Endodermal cell (in vitro differentiated cells): ENCODE measurements around the gene CLEC17A. TPM values are rescaled to one million over a fixed set of nuclear protein-coding genes. Genes with fewer than 3 reads are reported as not detected.
"Not testable (repeated sequence)": the region's sequence is repeated elsewhere in the genome, so short reads cannot be mapped to it uniquely, and the experiment has no call there.

ENCODE experiments used
- DNase-seq: peaks from one replicate; pipeline ENCODE4 v3.0.0-alpha.2; 2017
- H3K27ac ChIP-seq: 2 replicates; pipeline ENCODE4 v1.5.1; 2013; ENCODE audit warnings: mild to moderate bottlenecking, low read depth, low read length, moderate library complexity
- H3K27me3 ChIP-seq: 2 replicates; pipeline ENCODE4 v1.6.1; 2013; ENCODE audit warnings: mild to moderate bottlenecking, low read length, moderate library complexity; ENCODE audit not compliant: insufficient read depth, control insufficient read depth, poor library complexity, severe bottlenecking
- H3K36me3 ChIP-seq: 2 replicates; pipeline ENCODE4 v1.7.0; 2013; ENCODE audit warnings: mild to moderate bottlenecking, low read length, moderate library complexity; ENCODE audit not compliant: control insufficient read depth, insufficient read depth
- H3K4me1 ChIP-seq: one replicate; pipeline ENCODE4 v1.7.0; 2013; ENCODE audit warnings: low read length; ENCODE audit not compliant: control insufficient read depth, insufficient read depth
- H3K4me3 ChIP-seq: 2 replicates; pipeline ENCODE4 v1.5.1; 2013; ENCODE audit warnings: mild to moderate bottlenecking, low read length, moderate library complexity
- H3K9ac ChIP-seq: 2 replicates; pipeline ENCODE4 v1.6.1; 2013; ENCODE audit warnings: mild to moderate bottlenecking, low read length, moderate library complexity; ENCODE audit not compliant: poor library complexity, severe bottlenecking; ENCODE audit errors: extremely low read depth
- H3K9me3 ChIP-seq: 2 replicates; pipeline ENCODE4 v1.6.1; 2013; ENCODE audit warnings: mild to moderate bottlenecking, low read length, moderate library complexity; ENCODE audit not compliant: control insufficient read depth
- H3K27ac Mint-ChIP-seq: 2 replicates; pipeline ENCODE4 v1.8.0; 2020; ENCODE audit warnings: mixed read lengths
- H3K27me3 Mint-ChIP-seq: 2 replicates; pipeline ENCODE4 v1.8.0; 2021; ENCODE audit warnings: mild to moderate bottlenecking, mixed read lengths; ENCODE audit not compliant: insufficient read depth
- H3K36me3 Mint-ChIP-seq: 2 replicates; pipeline ENCODE4 v1.8.0; 2020; ENCODE audit warnings: low read depth, mixed read lengths
- H3K4me1 Mint-ChIP-seq: 2 replicates; pipeline ENCODE4 v1.8.0; 2020; ENCODE audit warnings: mixed read lengths
- H3K4me3 Mint-ChIP-seq: 2 replicates; pipeline ENCODE4 v1.8.0; 2020; ENCODE audit warnings: mild to moderate bottlenecking, moderate library complexity, mixed read lengths
- H3K9me3 Mint-ChIP-seq: 2 replicates; pipeline ENCODE4 v1.8.0; 2020; ENCODE audit warnings: mild to moderate bottlenecking, mixed read lengths
- CTCF ChIP-seq: fragments of 200-600 bp; sonication (generic); conservative IDR thresholded peaks from 2 replicates; pipeline ENCODE4 v1.5.0; 2021; ENCODE audit warnings: antibody characterized with exemption, mild to moderate bottlenecking
- WGBS, 2 experiments: methylation state at CpG; one replicate each; pipeline versions ENCODE4 v1.1.5 to v1.1.7; 2013; ENCODE audit warnings: missing lambda C conversion rate in 2 of 2, mixed read lengths in 1 of 2; ENCODE audit not compliant: insufficient coverage in 1 of 2, insufficient read length in 1 of 2; 5-methylcytosine and 5-hydroxymethylcytosine counted together
- total RNA-seq, 2 donors: library from RNA; stranded (reverse); fragmentation: NEBNext Ultra II Directional in 1 of 2; extraction: Animal tissue kit (Norgen Biotek cat#: 25700) in 1 of 2; gene quantifications; 2 replicates in 1 of 2; 3 replicates in 1 of 2; pipeline ENCODE4 v1.2.1, GENCODE V29; 2021

Gene CLEC17A
- total RNA-seq, 2 donors from 2014 or later, result not detected

GRCh38 chr19:14563989-14564651 is 18.8 kb upstream of the CLEC17A start:
- 93 to 100% methylated on average over 3 to 16 of the region's 33 CpGs for WGBS, 2 experiments
- H3K27me3 ChIP-seq, result no peaks in the 10 kb centered on the region

GRCh38 chr19:14564652-14565297 is 18.1 kb upstream of the CLEC17A start:
- H3K4me1 ChIP-seq, H3K36me3 ChIP-seq, H3K27ac Mint-ChIP-seq, H3K4me3 Mint-ChIP-seq, H3K9ac ChIP-seq, H3K9me3 Mint-ChIP-seq, H3K4me3 ChIP-seq, DNase-seq, H3K27me3 ChIP-seq, H3K9me3 ChIP-seq, H3K27me3 Mint-ChIP-seq, H3K27ac ChIP-seq: not testable (repeated sequence)
- Mint-ChIP-seq H3K36me3 (peaks cover 25% of the 10 kb centered on the region), H3K4me1 (peaks cover 31% of the 10 kb centered on the region)
- WGBS, 2 experiments, result 88 to 98% methylated on average over 8 to 21 of the region's 22 CpGs

More at GRCh38 chr19:14563989-14564651, 18.8 kb upstream of the CLEC17A start:
- Histone ChIP-seq H3K4me3 (no peak overlapping the region), H3K27ac (no peak overlapping the region), H3K9ac (no peak overlapping the region), H3K9me3 (no peaks in the 10 kb centered on the region), H3K36me3 (no peaks in the 10 kb centered on the region), H3K4me1 (peaks cover 6% of the 10 kb centered on the region)
- Mint-ChIP-seq H3K9me3 (no peaks in the 10 kb centered on the region), H3K27me3 (no peaks in the 10 kb centered on the region), H3K27ac (no peak overlapping the region), H3K4me3 (no peak overlapping the region), H3K4me1 (peaks cover 31% of the 10 kb centered on the region), H3K36me3 (peaks cover 19% of the 10 kb centered on the region)
- TF ChIP-seq CTCF, result no peak
- DNase-seq, result peak; percentile 98

- WGBS, 2 experiments, result 95 to 98% methylated on average over 7 to 22 of the region's 22 CpGs
Measured at GRCh38 chr19:14565298-14565679, 17.6 kb upstream of the CLEC17A start.

More at GRCh38 chr19:14565298-14565679, 17.6 kb upstream of the CLEC17A start:
- Histone ChIP-seq H3K36me3 (no peaks in the 10 kb centered on the region), H3K27me3 (no peaks in the 10 kb centered on the region), H3K27ac (no peak overlapping the region), H3K4me3 (no peak overlapping the region), H3K9me3 (no peaks in the 10 kb centered on the region), H3K4me1 (peaks cover 6% of the 10 kb centered on the region), H3K9ac (no peak overlapping the region)
- no peak for TF ChIP-seq CTCF
- no peak for DNase-seq
- Mint-ChIP-seq H3K27me3 (no peaks in the 10 kb centered on the region), H3K36me3 (peaks cover 25% of the 10 kb centered on the region), H3K4me3 (no peak overlapping the region), H3K9me3 (no peaks in the 10 kb centered on the region), H3K4me1 (peaks cover 30% of the 10 kb centered on the region), H3K27ac (no peak overlapping the region)
